Measurements from ENCODE around the gene GPR78. TPM values are rescaled to one million over a fixed set of nuclear protein-coding genes. Genes with fewer than 3 reads are reported as not detected.

The GPR78 gene
- total and polyA plus RNA-seq, 2 of the 8 experiments (the other 6 are each of a cell fraction or from before 2014, with no cell fraction given): 1.0 to 3.0 TPM

GRCh38 chr4:8617486-8618040, 37.4 kb downstream of the GPR78 start:
- no peak overlapping the region for H3K18ac ChIP-seq (ENCODE audit: extremely low read depth, low read length)
- FAIRE-seq (no peak), DNase-seq (ENCODE audit: low read depth in 1 of 2, low spot score in 2 of 2) (no peak)
- no peak overlapping the region for H2BK12ac ChIP-seq (ENCODE audit: low read depth, low read length)
- H2AK5ac ChIP-seq (ENCODE audit: low read depth, low read length): no peak overlapping the region
- no peak overlapping the region for H2BK5ac ChIP-seq (ENCODE audit: low read depth, low read length)
- 87% methylated on average over 19 of the region's 21 CpGs; no CpG with 5 or more reads in 1 of the 2 experiments for WGBS, 2 experiments (ENCODE audit: extremely low coverage in 1 of 2, insufficient coverage in 1 of 2, insufficient read length in 1 of 2, insufficient replicate concordance in 2 of 2, low coverage in 1 of 2, low lambda C conversion rate in 2 of 2, missing lambda C conversion rate in 1 of 2)
- H4K5ac ChIP-seq (ENCODE audit: insufficient read length, low read depth, low read length): no peak overlapping the region
- no peak overlapping the region for H3K23ac ChIP-seq (ENCODE audit: insufficient read length)
- H3K14ac ChIP-seq (ENCODE audit: insufficient read length): no peak overlapping the region
- no peaks in the 10 kb centered on the region for H3K27me3 ChIP-seq (replicated peaks in 1 of 4; ENCODE audit: control insufficient read depth in 3 of 4, extremely low read depth in 1 of 4, insufficient read depth in 3 of 4, low read length in 3 of 4)
- H2BK120ac ChIP-seq (replicated peaks; ENCODE audit: low read depth, low read length): no peak overlapping the region
- H3K4me3 ChIP-seq (ENCODE audit: extremely low read depth in 1 of 4, insufficient read depth in 2 of 4, low read depth in 3 of 4, low read length in 4 of 4): no peak overlapping the region
- CTCF ChIA-PET (ENCODE audit: partially characterized antibody): interaction anchor here (0.6 to 4.9 kb wide), 4 partner anchors 11 to 207 kb away, joined by 3 to 36 read pairs (median 3); no protein-coding TSS in a partner anchor
- no peaks in the 10 kb centered on the region for H3K79me2 ChIP-seq (ENCODE audit: control insufficient read depth in 1 of 2, insufficient read depth in 2 of 2, low read length in 2 of 2)
- no peak overlapping the region for H3K4me2 ChIP-seq (ENCODE audit: insufficient read depth in 1 of 2, low read depth in 2 of 2, low read length in 2 of 2)
- peaks cover 0 to 18% (median 9%) of the 10 kb centered on the region in 4 experiments; a peak in 4 of 8 replicates for H3K36me3 ChIP-seq (ENCODE audit: control insufficient read depth in 2 of 4, insufficient read depth in 4 of 4, low read length in 3 of 4)
- H3K56ac ChIP-seq (replicated peaks; ENCODE audit: insufficient read length, low read depth, low read length): no peak overlapping the region
- H2BK15ac ChIP-seq (ENCODE audit: low read length): no peak overlapping the region
- H3K23me2 ChIP-seq (ENCODE audit: low read depth, low read length): no peaks in the 10 kb centered on the region
- no peak overlapping the region for H3K9ac ChIP-seq (replicated peaks in 1 of 4; ENCODE audit: extremely low read depth in 1 of 4, low read depth in 3 of 4, low read length in 3 of 4)
- H2AFZ ChIP-seq (ENCODE audit: low read length): no peak overlapping the region
- POLR2A ChIA-PET (ENCODE audit: partially characterized antibody): interaction anchor here (0.7 to 1.5 kb wide), 2 partner anchors 10 to 164 kb away, joined by 3 to 4 read pairs; no protein-coding TSS in a partner anchor
- no peak overlapping the region for H3K27ac ChIP-seq (ENCODE audit: low read depth, low read length)
- H4K91ac ChIP-seq (replicated peaks; ENCODE audit: insufficient read length, low read length): no peak overlapping the region
- H3K4ac ChIP-seq (replicated peaks; ENCODE audit: insufficient read length, low read depth, low read length): no peak overlapping the region
- H4K20me1 ChIP-seq (replicated peaks in 1 of 2; ENCODE audit: control insufficient read depth in 1 of 2, insufficient read depth in 2 of 2, low read length in 2 of 2): peaks cover 4 to 13% of the 10 kb centered on the region in 2 experiments
- H3K79me1 ChIP-seq (ENCODE audit: low read depth, low read length): no peaks in the 10 kb centered on the region; the same call in 1 of the 2 replicates
- H3K9me3 ChIP-seq (ENCODE audit: insufficient read depth in 2 of 2, low read depth in 1 of 2, low read length in 1 of 2): no peaks in the 10 kb centered on the region
- H3K4me1 ChIP-seq (replicated peaks in 1 of 4; ENCODE audit: control insufficient read depth in 3 of 4, insufficient read depth in 4 of 4, low read length in 3 of 4): no peaks in the 10 kb centered on the region
- H2BK20ac ChIP-seq (ENCODE audit: low read length): no peak overlapping the region
- no peak overlapping the region for H4K8ac ChIP-seq (ENCODE audit: extremely low read depth, insufficient read depth, low read length)
- TF ChIP-seq SRF (IDR thresholded peaks at IDR 0.05; ENCODE audit: low read depth, low read length): no peak

Measured in H1 (cell line).